ENCODE measurements around the gene MAEL. TPM values are rescaled to one million over a fixed set of nuclear protein-coding genes. Genes with fewer than 3 reads are reported as not detected.

The MAEL gene
- polyA plus RNA-seq, 3 donors, result 0.12 TPM; not detected in 2

- H3K27ac ChIP-seq (ENCODE audit: low read depth, low read length), result no peak overlapping the region
- WGBS, 3 donors, result 92 to 98% (median 97%) methylated on average over 8 of the region's 8 CpGs
Measured at GRCh38 chr1:167071286-167071685, 82.2 kb downstream of the MAEL start.

Other genes with a start within 250 kb of the MAEL start
- gene POGK, start 149.8 kb upstream of the MAEL start, polyA plus RNA-seq, result 10 to 100 TPM in 2 of 3 donors, 1 to 10 TPM in 1; 6.2 to 11.2 (median 10.8) TPM
- gene TADA1, start 113.0 kb upstream of the MAEL start, polyA plus RNA-seq, result 1 to 10 TPM; 4.1 to 5.3 (median 4.4) TPM
- under 1 TPM; 0.09 to 0.11 (median 0.10) TPM for gene ILDR2, start 13.7 kb upstream of the MAEL start, polyA plus RNA-seq
- under 1 TPM; 0.21 to 0.34 (median 0.24) TPM for gene GPA33, start 101.1 kb downstream of the MAEL start, polyA plus RNA-seq
- gene STYXL2, start 104.8 kb downstream of the MAEL start, polyA plus RNA-seq, result under 1 TPM; 0.01 to 0.11 (median 0.04) TPM
- 1 to 10 TPM in 2 of 3 donors, under 1 TPM in 1; 0.97 to 1.8 (median 1.4) TPM for gene POU2F1, start 231.6 kb downstream of the MAEL start, polyA plus RNA-seq

Measured in adipose tissue (tissue), 3 donors.